ENCODE data around the gene NCOA1.

Gene NCOA1

DNA sequence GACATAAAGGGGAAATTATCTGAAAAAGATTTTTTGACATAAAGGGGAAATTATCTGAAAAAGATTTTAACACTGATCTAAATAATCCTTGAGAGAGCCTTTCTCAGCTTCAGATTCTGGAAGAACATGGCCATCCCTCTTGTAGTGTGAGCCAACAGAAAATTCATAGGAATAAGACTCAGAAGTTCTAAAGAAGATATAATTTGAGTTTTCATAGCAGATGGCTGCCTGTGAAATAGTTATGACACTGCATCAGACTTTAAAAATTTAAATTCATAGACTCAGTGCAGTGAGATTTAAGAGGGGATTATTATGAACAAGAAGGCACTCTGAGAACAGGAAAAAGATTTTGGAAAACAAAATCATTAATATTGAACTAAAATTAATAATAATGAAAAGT, 50.6 kb downstream of the NCOA1 start:
- no peak overlapping the region for H2AFZ ChIP-seq (ENCODE audit: low read depth, low read length)
- no peak overlapping the region for H3K4me2 ChIP-seq (ENCODE audit: insufficient read depth, low read length)
- ATAC-seq (ENCODE audit: insufficient read depth, low read depth) (no peak), DNase-seq (no peak)
- no peak for TF ChIP-seq EZH2 (IDR thresholded peaks at IDR 0.05; ENCODE audit: borderline replicate concordance, low read depth, low read length, severe bottlenecking)
- TF ChIP-seq, protein P1, sequence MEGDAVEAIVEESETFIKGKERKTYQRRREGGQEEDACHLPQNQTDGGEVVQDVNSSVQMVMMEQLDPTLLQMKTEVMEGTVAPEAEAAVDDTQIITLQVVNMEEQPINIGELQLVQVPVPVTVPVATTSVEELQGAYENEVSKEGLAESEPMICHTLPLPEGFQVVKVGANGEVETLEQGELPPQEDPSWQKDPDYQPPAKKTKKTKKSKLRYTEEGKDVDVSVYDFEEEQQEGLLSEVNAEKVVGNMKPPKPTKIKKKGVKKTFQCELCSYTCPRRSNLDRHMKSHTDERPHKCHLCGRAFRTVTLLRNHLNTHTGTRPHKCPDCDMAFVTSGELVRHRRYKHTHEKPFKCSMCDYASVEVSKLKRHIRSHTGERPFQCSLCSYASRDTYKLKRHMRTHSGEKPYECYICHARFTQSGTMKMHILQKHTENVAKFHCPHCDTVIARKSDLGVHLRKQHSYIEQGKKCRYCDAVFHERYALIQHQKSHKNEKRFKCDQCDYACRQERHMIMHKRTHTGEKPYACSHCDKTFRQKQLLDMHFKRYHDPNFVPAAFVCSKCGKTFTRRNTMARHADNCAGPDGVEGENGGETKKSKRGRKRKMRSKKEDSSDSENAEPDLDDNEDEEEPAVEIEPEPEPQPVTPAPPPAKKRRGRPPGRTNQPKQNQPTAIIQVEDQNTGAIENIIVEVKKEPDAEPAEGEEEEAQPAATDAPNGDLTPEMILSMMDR (IDR thresholded peaks at IDR 0.05; ENCODE audit: borderline replicate concordance, extremely low read depth, low read length, poor library complexity, severe bottlenecking), result no peak
- no peaks in the 10 kb centered on the region for H3K27me3 ChIP-seq (ENCODE audit: insufficient read depth, low read length, poor library complexity)
- peaks cover 4% of the 10 kb centered on the region; the same call in 1 of the 2 replicates for H3K79me2 ChIP-seq (ENCODE audit: insufficient read depth, low read length)
- no peaks in the 10 kb centered on the region for H3K36me3 ChIP-seq (ENCODE audit: insufficient read depth, low read length)
- H4K20me1 ChIP-seq (ENCODE audit: insufficient read depth, low read length), result no peaks in the 10 kb centered on the region
- H3K4me3 ChIP-seq (ENCODE audit: low read depth in 1 of 2, low read length in 2 of 2), result no peak overlapping the region
- peaks cover 7% of the 10 kb centered on the region; the same call in 1 of the 2 replicates for H3K4me1 ChIP-seq (ENCODE audit: insufficient read depth, low read length)
- H3K9ac ChIP-seq (ENCODE audit: low read depth, low read length), result no peak overlapping the region
- no peak overlapping the region for H3K27ac ChIP-seq (ENCODE audit: low read length)
- peaks cover 7% of the 10 kb centered on the region for H3K9me3 ChIP-seq (ENCODE audit: insufficient read depth, low read length, severe bottlenecking)

DNA sequence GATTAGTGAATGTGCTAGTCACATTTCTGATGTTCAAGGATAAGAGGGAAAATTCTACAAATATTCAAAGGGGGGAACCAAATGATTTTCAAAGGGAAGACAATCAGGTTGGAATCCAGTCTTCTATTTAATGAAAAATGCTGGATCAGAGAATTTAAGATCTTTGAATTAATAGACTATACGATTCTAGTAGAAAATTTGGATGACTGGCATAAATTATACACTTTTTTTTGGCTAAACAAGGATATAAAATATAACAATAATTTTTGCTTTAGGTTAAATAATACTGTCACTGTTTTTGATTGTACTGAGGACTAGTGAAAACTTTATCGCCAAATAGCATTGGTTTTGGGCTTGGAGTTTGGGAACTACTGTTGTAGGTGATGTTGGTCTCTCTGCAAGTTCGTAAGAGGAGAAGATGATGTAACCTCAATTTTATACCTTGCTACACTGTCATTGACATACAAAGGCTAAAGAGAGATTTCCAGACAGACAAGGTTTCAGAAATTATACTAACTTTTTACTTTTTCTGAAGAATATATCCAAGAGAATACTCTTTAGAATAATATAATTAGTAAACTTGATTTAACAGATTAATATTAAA, 51.3 kb downstream of the NCOA1 start:
- Histone ChIP-seq H3K27me3 (ENCODE audit: insufficient read depth, low read length, poor library complexity) (no peaks in the 10 kb centered on the region), H3K9ac (ENCODE audit: low read depth, low read length) (no peak overlapping the region), H3K4me1 (ENCODE audit: insufficient read depth, low read length) (peaks cover 7% of the 10 kb centered on the region; the same call in 1 of the 2 replicates), H4K20me1 (ENCODE audit: insufficient read depth, low read length) (no peaks in the 10 kb centered on the region), H2AFZ (ENCODE audit: low read depth, low read length) (no peak overlapping the region), H3K79me2 (ENCODE audit: insufficient read depth, low read length) (no peaks in the 10 kb centered on the region; the same call in 1 of the 2 replicates), H3K27ac (ENCODE audit: low read length) (no peak overlapping the region), H3K4me3 (ENCODE audit: low read depth in 1 of 2, low read length in 2 of 2) (no peak overlapping the region), H3K9me3 (ENCODE audit: insufficient read depth, low read length, severe bottlenecking) (peaks cover 7% of the 10 kb centered on the region), H3K36me3 (ENCODE audit: insufficient read depth, low read length) (no peaks in the 10 kb centered on the region), H3K4me2 (ENCODE audit: insufficient read depth, low read length) (no peak overlapping the region)
- DNase-seq (no peak), ATAC-seq (ENCODE audit: insufficient read depth, low read depth) (no peak)
- no peak for TF ChIP-seq EZH2 (IDR thresholded peaks at IDR 0.05; ENCODE audit: borderline replicate concordance, low read depth, low read length, severe bottlenecking)
- TF ChIP-seq, protein P1 (IDR thresholded peaks at IDR 0.05; ENCODE audit: borderline replicate concordance, extremely low read depth, low read length, poor library complexity, severe bottlenecking), result no peak

DNA sequence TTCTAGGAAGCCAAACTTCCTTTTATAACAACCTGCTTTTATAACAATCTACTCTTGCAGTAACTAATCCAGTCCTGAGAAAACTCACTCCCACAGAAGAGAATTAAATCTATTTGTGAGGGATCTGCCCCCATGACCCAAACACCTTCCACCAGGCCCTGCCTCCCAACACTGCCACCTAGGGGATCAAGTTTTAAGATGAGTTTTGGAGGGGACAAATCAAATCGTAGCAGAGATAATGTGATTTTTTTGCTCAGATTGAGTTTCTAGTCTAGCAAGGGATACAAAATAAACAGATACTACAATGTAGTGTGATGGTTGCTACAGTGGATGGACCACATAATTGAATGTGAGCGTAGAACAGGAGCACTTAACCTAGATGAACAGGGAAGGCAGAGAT, 52.2 kb downstream of the NCOA1 start:
- Histone ChIP-seq H3K79me2 (ENCODE audit: insufficient read depth, low read length) (no peaks in the 10 kb centered on the region; the same call in 1 of the 2 replicates), H3K9ac (ENCODE audit: low read depth, low read length) (no peak overlapping the region), H3K4me3 (ENCODE audit: low read depth in 1 of 2, low read length in 2 of 2) (no peak overlapping the region), H3K4me1 (ENCODE audit: insufficient read depth, low read length) (peaks cover 7% of the 10 kb centered on the region; the same call in 1 of the 2 replicates), H3K36me3 (ENCODE audit: insufficient read depth, low read length) (no peaks in the 10 kb centered on the region), H3K27ac (ENCODE audit: low read length) (no peak overlapping the region), H2AFZ (ENCODE audit: low read depth, low read length) (no peak overlapping the region), H3K27me3 (ENCODE audit: insufficient read depth, low read length, poor library complexity) (no peaks in the 10 kb centered on the region), H4K20me1 (ENCODE audit: insufficient read depth, low read length) (no peaks in the 10 kb centered on the region), H3K9me3 (ENCODE audit: insufficient read depth, low read length, severe bottlenecking) (peaks cover 7% of the 10 kb centered on the region), H3K4me2 (ENCODE audit: insufficient read depth, low read length) (no peak overlapping the region)
- DNase-seq, result no peak
- TF ChIP-seq, protein P1 (IDR thresholded peaks at IDR 0.05; ENCODE audit: borderline replicate concordance, extremely low read depth, low read length, poor library complexity, severe bottlenecking), result peak; percentile 50
- no peak for TF ChIP-seq EZH2 (IDR thresholded peaks at IDR 0.05; ENCODE audit: borderline replicate concordance, low read depth, low read length, severe bottlenecking)
- no peak for ATAC-seq (ENCODE audit: insufficient read depth, low read depth)
